Stimulated activated CD4-positive, alpha-beta T cell treated with anti-CD3 and anti-CD28 coated beads, TNF-alpha, amount 100 ng/mL, for 4 hours (primary cell): ENCODE data around the gene FXYD7.

Experiments
- DNase-seq, 3 experiments: peaks; one replicate each; pipeline ENCODE4 v3.0.0-alpha.2; 2020; ENCODE audit warnings: low read depth in 3 of 3

Gene FXYD7

DNA sequence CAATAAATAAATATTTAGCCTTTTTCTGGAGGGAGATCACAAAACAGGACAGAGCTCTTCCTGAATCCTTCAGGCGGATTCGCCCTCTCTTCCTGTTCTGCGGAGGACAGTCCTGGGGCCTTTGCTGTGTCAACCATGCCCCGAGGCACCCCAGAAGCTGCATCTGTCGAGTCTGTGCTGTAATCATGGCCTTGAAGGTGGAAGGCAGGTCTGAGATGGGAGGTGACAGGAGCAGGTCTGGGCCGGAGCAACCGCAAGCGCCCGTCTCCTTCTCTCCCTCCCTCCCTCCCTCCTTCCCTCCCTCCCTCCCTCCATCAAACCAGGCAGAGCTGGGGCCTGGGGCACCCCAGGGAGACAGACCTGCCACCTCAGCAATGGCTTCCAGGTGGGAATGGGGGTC, 32.1 kb upstream of the FXYD7 start:
- no peak for DNase-seq

DNA sequence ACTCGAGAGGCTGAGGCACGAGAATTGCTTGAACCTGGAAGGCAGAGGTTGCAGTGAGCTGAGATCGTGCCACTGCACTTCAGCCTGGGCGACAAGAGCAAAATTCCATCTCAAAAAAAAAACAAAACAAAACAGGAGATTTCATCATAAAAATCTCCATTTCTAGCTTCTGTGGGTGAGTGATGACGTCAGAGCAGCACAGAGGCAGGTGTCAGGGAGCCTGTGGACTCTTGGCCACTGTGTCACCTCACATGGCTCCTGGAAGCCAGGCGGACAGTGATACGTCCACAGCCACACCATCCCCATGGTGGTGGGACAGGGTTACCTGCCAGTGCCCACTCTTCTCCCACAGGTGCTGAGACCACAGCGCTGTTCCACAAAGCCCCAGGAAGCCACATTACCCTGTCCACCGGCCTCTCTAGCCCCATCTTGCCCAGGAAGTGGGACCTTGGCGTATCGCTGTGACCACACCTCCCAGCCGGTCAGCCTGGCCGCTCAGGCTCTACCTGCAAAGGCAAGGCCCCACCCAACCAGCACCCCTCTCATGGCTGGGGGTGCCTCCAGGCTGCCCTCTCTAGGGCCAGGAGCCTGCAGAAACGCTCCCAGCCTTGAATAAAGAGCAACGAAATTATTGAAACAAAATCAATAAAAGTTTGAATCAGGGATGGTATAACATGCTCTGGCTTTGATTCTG, 29.9 kb upstream of the FXYD7 start:
- no peak for DNase-seq

DNA sequence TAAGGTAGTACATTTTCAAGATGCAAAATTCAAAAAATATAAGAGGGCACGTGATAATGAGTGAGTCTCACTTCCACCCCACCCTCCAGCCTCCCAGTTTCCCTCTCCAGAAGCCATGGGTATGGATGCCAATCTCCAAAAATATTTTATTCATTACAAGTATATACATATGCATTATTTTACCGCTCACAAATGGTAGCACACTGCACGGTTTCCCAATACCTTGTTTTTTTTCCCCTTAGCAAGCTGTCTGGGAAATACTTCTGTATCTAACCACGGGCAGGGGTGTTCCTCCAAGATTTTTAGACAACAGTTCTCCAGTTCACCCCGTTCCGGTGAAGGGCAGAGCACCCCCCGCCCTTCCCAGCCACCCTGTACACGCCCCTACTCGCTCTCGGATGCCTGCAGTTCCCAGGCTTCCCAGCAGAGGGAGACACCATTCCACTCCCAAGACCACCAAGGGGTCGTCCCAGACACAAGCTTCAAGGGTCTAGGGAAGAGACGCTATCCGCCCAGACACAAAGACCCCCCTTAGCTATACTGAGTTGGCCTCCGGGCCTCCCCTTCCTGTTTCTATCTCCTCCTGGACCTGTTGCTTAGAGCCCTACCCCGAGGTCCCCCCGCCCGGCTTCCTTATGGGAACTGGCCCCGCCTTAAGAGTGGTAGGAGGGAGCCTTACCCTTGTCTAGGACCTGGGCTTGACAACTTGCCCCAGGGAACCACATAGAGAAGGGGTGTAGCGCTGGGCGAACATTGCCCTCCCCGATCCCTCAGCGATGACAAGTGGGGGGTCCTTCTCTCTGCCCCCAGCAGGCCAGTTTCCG, 28.5 kb upstream of the FXYD7 start:
- peak; percentile 40 to 59 (median 41) for DNase-seq

DNA sequence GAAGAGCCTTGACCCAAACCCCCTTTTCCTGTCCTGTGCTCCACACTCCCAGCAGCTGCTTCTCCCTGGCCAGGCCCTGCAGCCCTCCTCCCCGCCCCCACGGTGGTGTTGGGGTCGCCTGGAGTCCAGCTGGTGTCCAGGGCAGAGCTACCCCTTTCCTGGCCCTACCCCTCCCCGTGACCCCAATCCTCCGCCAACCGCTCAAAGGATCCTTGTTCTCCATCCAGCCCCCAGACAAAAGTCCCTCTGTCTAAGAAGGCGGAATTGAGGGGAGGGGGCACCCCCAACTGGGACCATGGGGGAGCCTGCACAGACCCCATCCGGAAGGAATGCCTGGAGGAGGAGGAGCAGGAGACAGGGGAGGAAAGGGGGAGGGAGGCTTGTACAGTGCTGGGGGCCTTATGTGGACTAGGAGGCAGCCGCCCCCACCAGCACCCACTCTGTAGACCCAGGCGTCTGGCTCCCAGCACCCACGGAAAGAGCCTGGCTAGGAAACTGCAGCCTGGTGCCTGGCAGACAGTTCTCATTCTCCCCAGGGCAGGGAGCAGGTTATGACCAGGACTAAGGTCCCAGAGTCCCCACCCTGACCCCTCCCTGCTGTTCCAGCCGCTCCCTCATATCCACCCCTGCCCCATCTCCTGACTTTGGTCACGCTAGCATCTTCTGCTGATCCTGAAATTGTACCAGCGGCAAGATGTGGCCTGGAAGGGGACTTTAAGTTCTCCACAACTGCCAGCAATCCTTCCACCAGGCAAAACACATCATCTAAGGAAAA, 27.7 kb upstream of the FXYD7 start, which contains the start of gene FXYD3:
Gene FXYD3 (plus strand): TSS at position 647 of the 775 bp plus-strand sequence. CDS start 3,554 bp downstream, outside the sequence.
- DNase-seq, result no peak

DNA sequence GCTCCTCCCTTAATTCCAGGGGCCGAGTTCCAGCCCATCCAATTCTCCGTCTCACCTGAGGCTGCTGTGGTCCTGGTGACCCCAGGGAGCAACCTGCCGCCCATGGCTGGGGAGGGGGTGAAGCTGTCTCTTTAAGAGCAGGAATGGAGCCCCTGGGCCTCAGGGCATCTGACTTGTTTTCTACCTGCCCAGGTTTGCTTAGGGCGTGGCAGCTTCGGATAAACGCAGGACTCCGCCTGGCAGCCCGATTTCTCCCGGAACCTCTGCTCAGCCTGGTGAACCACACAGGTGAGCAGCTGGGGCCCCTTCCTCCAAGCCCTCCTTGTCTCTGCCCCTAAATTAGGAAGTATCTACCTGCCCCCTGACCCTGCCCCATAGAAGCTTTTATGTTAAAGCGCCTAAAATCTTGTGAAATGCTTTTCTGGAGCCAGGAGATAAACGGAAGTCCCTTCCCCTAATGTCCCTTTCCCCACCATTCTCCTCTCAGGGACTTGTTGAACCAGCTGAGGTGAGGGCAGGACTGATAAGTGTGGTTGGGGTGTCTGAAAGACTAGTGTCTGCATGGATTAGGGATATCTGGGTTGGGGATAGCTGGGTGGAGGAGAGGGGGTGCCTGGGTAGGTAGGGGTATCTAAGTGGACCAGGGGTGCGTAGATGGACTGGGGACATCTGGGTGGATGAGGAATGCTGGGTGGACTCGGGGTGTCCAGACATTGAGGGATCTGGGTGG, 26.8 kb upstream of the FXYD7 start:
- no peak for DNase-seq

DNA sequence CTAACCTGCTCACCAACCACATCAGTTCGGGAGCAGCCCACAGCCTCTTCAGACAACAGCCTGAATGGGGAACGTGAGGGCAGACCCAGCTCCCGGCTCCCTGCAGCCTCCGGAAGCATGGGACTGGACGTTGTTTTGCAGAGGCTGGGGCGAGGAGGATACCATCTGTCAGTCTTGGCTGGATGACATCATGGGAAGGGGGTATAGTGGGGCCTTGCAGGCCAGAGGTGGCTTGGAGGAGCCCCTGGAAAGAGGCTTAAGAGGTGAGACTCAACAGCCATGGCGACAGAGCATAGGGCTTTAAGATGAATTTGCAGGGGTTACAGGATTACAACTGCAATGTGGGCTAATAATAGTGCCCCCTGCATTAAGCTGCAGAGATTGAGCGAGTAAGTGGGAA, 25.9 kb upstream of the FXYD7 start:
- no peak for DNase-seq

DNA sequence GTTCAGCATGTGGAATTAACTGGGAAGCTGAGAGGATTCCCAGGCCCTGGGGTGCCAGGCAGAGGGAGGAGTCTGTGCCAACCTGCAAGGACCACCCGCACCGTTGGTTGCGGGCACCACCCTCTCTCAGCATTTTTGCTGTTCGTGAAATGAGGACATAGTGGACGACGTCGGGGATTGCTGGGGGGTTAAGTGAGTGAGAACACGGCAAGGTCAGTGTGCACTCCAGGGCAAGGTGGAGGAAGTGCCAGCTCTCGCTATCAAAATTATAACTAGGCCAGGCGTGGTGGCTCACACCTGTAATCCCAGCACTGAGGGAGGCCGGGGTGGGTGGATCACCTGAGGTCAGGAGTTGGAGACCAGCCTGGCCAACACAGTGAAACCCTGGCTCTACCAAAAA, 25.3 kb upstream of the FXYD7 start:
- no peak for DNase-seq

DNA sequence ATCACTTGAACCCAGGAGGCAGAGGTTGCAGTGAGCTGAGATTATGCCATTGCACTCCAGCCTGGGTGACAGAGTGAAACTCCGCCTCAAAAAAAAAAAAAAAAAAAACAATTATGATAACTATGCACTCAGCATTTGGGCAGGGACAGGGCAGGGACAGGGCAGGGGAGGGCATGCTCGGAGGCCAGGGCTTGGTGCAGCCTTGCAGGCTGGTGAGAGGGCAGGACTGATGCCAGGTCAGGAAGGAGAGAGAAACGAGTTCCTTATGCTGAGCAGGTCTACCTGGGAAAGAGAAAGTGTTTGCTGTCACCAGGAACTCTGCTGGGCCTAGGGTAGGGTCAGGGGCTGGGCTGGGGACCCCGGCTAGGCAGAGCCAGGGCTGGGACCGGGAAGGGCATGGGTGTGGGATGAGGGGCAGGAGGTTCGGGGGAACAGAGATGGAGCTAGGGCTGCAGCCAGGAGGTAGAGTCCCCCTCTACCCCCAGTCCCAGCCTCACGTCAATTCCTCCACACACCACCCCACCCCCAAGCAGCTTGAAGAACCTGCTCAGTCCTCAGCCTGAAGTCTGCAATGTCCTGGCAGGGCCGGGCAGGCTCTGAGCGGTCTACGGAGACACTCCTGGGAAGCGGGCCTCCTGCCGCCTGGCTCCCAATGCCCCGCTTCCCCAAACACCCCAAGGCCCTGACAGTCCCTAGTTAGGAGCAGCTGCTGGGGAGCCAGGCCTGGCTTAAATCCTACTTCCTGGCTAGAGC, 24.6 kb upstream of the FXYD7 start:
- no peak for DNase-seq

DNA sequence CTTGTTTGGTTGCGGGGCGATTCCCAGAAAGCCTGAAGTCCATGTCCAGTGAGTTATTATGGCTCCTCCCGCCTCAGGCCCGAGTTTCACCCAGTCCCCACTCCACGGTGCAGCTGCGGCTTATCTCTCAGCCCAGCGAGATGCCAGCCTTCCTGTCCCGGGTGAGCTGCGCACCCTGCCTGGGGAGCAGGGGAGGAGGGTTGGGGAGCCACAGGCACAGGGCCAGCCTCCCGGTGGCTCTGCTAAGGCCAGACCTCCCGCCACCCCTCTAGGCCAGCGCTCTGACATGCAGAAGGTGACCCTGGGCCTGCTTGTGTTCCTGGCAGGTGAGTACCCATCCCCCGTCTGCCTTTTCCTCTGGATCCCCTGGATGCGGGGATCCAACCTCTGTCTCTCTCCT, 24.0 kb upstream of the FXYD7 start:
- DNase-seq, result no peak

DNA sequence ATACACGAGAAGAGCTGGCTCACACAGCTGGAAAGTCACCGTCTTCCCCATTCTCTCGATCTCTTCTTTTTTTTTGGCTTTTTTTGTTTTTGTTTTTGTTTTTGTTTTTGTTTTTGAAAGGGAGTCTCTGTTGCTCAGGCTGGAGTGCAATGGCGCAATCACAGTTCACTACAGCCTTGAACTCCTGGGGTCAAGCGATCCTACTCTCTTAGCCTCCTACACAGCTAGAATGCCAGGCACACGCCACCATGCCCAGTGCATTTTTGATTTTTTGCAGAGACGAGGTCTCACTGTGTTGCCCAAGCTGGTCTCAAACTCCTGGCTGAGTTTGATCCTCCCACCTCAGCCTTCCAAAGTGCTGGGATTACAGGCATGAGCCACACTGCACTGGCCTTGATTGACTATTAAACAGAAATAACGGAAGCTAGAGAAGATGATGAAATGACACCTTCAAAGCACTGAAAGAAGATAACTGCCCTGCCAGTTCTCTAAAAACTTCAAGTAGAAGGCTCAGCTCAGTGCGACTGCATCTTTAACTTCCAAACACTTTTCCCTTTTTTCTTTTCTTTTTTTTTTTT, 23.4 kb upstream of the FXYD7 start:
- DNase-seq, result no peak

DNA sequence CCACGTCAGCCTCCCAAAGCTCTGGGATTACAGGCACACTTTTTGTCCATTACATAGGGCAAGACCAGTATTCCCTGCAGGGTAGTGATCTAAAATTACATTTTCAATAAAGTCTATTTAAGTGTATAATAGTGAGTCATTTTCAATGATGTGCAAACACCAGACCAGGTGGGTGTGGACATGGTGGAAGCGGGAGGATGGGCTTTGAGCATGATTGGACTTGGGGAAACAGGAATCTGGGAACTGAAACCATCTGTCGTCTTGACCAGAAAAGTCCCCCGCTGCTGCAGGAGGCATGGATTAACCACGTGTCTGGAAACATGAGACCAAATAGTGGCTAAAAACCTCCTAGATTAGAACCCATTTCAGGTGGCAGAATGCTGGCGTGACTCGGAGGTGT, 22.6 kb upstream of the FXYD7 start:
- DNase-seq, result no peak

DNA sequence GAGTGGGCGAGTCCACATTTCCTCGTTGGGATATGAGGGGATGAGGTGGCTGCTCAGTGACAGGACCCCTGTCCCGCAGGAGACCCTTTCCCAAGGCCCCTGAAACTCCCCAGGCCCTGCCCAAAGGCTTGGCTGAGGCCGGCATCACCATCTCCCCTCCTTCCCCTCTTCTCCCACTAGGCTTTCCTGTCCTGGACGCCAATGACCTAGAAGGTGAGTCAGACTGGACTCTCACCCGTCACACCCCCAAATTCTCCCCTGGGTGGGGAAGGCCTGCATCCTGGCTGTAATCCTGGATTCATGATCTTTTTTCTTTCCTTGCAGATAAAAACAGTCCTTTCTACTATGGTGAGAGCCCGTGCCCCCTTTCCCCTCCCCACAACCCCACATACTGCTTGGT, 22.2 kb upstream of the FXYD7 start:
- DNase-seq, result no peak

DNA sequence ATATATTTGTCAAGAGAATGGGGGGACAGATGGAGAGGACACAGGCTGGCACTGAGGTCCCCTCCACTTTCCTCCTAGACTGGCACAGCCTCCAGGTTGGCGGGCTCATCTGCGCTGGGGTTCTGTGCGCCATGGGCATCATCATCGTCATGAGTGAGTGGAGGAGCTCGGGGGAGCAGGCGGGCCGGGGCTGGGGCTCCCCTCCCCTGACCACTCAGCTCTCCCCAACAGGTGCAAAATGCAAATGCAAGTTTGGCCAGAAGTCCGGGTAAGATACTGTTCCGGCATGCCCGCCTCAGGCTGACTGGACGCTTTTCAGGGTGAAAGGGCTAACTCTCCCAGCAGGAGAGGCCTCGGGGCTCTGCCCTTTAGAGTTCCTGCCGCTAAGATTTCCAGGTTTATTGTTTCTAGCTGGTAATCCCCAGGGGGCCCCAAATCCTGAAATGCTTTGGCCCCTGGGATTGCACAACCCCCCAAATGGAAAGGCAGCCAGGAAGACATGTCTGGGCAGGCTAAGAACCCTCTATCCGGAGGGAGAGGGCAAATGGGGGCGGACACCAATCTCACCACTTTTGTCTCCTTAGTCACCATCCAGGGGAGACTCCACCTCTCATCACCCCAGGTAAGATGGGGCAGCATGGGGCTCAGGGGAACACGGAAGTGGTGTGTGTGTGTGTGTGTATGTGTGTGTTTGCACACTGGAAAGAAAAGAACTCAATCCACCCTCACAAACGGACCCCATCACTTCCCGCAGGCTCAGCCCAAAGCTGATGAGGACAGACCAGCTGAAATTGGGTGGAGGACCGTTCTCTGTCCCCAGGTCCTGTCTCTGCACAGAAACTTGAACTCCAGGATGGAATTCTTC, 20.1 kb upstream of the FXYD7 start:
- DNase-seq, result no peak

DNA sequence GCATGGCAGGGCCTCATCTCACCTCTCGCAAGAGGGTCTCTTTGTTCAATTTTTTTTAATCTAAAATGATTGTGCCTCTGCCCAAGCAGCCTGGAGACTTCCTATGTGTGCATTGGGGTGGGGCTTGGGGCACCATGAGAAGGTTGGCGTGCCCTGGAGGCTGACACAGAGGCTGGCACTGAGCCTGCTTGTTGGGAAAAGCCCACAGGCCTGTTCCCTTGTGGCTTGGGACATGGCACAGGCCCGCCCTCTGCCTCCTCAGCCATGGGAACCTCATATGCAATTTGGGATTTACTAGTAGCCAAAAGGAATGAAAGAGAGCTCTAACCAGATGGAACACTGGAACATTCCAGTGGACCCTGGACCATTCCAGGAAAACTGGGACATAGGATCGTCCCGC, 19.5 kb upstream of the FXYD7 start:
- DNase-seq, result no peak

DNA sequence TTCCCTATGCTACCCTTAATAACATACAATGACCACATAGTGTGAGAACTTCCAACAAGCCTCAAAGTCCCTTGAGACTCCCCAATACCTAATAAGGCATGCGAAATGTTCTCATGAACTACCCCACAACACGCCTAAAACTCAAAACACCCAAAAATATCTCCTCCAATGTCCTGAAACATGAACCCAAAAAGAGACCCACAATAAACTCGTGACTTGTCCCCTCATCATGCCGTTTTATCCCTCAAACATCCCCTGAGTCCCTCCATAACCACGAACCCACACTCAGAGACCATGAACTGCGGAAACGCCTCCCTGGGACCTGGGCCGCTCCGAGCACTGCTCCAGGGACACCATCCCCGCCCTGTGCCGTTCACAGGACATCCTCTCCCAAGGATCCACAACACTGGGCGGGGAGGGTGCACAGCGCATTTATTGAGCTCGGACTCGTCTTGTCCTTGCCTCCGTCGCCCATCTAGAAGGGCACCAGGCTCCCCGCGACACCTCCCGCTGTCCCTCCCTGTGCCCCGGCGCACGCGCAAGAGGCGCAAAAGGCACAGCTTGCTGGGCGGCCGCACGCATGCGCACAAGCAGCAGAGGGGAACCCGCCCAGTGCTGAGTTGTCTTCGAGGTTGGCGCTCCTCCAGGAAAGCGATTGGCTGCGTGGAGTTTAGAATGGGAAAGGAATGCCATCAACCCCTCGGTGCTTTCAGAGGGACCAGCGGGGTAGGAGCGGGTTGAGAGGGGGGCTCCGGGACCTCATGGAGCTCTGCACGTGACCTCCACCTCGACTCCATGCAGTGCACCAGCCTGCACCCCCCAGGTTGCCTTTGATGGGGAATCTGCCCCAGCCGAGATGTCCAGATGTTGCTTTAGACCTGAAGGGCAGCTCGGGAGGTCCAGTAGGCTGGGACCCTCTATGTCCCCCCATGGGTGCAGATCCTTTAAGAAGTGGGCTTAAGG, 18.7 kb upstream of the FXYD7 start:
- peak; percentile 75 to 79 (median 77) for DNase-seq

DNA sequence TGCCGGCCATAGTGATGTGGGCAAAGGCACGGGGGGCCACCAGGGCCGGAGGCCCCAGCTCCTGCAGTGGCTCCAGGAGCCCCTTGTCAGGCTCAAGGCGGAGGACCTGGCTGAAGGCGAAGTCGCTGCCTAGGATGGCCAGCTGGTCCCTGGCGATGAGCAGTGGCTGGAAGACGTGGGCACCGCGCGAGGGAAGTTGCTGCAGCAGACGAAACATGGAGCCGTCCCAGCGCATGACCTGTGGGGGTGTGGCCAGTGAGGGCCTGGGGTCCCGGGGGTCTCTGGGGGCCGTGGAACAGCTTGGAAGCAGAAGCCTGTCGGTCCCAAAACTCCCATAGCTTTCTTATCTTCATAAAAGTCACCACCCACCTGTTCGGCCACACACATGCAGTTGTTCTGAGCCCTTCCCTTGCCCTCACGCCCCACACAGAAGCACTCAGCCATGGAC, 17.8 kb upstream of the FXYD7 start:
- DNase-seq, result no peak

DNA sequence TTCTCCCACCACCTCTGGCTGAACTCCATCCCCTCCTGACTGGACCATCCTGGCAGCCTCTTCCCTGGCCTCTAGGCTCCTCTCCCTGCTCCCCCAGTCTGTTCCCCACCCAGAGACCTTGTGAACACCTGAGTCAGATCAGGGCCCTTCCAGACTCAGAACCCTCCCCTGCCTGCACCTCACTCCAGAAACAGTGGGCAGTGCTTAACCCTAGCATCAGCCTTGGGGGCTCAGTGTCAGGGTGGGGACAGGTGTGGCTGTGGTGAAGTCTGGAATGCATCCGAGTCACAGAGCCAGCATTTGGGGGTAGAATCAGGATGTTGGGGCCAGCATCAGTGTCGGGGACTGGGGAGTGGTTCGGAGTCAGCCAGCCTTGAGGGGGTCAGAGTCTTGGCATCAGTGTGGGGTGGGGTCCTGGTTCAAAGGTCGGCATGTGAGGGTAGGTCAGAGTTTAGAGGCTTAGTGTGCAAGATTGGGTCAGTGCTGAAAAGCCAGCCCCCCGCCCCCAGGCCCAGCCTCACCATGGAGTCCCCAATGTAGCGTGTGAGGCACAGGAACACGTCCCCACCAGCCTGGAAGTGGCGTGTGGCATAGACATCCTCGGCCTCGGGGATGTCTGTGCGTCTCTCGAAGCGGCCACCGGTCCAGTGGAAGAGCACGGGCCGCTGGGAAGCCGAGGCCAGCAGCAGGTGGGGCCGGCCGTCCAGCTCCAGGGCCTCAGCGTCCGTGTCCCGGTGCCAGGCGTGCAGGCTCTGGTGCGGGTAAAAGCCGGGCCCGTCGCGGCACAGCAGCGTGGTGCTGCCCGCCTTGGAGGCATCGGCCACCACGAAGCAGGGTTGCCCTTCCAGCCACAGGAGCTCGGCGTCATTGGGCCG, 17.1 kb upstream of the FXYD7 start:
- DNase-seq, result no peak

DNA sequence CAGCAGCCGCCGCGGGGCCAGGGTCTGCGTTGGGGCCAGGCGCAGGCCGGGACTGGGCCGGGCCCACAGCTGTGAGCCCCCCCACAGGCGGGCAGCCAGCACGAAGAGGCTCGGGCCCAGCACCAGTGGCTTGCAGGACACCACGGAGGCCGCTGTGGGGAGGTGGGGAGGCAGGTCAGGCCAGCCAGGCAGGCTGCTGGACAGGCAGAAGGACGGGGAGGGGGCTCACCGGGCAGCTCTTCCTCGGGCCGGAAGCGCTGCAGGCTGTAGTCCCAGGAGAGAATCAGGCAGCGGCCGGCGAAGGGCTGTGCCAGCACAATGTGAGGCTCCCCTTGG, 16.5 kb upstream of the FXYD7 start:
- DNase-seq, result no peak
